ENCODE data around the gene ERVH48-1. TPM values are rescaled to one million over a fixed set of nuclear protein-coding genes. Genes with fewer than 3 reads are reported as not detected.
"Not testable (repeated sequence)": the region's sequence is repeated elsewhere in the genome, so short reads cannot be mapped to it uniquely, and the experiment has no call there.

Gene ERVH48-1
- total RNA-seq, 1 donor from 2014 or later = not detected

- peak; percentile 52 for DNase-seq (ENCODE audit: extremely low read depth, low read depth, low spot score)
Measured at GRCh38 chr21:42939582-42940413, 14.4 kb upstream of the ERVH48-1 start.

GRCh38 chr21:42938606-42938995 lies 13.2 kb upstream of the ERVH48-1 start:
- not testable (repeated sequence) for DNase-seq (ENCODE audit: extremely low read depth, low read depth, low spot score)

- DNase-seq (ENCODE audit: extremely low read depth, low read depth, low spot score) = no peak
Measured at GRCh38 chr21:42937960-42938605, 12.7 kb upstream of the ERVH48-1 start.

DNA sequence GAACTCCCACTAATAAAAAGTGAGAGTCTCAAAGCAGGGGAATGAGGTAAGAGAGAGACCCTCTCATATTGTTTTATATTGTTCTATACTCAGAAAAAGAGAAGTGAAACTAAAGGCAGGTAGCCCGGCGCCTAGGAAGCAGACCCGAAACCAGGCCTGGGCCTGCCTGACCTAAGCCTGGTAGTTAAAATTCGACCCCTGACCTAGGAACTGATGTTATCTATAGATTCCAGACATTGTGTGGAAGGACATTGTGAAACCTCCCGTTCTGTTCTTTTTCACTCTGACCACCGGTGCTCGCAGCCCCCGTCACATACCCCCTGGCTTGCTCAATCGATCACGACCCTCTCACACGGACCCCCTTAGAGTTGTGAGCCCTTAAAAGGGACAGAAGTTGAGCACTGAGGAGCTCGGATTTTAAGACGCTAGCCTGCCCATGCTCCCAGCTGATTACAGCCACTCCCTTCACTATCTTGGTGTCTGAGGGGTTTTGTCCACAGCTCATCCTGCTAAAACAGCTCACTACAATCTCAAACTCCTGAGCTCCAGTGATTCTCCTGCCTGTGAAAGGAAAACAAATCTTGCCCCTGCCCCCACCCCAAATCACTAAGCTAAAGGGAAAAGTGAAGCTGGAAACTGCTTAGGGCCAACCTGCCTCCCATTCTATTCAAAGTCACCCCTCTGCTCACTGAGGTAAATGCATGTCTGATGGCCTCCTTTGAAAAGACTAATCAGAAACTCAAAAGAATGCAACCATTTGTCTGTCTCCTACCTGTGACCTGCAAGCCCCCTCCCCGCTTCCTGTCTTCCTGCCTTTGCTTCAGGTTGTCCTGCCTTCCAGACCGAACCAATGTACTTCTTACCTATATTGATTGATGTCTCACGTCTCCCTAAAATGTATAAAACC lies 11.9 kb upstream of the ERVH48-1 start:
- DNase-seq (ENCODE audit: extremely low read depth, low read depth, low spot score) = not testable (repeated sequence)

GRCh38 chr21:42936360-42936759 lies 10.9 kb upstream of the ERVH48-1 start:
- not testable (repeated sequence) for DNase-seq (ENCODE audit: extremely low read depth, low read depth, low spot score)

DNA sequence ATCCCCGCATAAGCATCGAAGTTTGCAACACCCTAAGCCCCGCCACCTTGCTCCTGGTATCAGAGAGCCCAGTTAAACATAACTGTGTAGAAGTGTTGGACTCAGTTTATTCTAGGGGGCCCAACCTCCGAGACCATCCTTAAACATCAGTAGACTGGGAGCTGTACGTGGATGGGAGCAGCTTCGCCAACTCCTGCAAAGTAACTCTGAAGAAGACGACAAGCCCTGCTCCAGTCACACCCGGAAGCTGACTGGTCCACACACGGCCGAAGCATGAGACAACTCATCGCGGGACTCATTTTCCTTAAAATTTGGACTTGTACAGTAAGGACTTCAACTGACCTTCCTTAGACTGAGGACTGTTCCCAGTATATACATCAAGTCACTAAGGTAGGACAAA lies 8.5 kb upstream of the ERVH48-1 start:
- not testable (repeated sequence) for DNase-seq (ENCODE audit: extremely low read depth, low read depth, low spot score)

DNA sequence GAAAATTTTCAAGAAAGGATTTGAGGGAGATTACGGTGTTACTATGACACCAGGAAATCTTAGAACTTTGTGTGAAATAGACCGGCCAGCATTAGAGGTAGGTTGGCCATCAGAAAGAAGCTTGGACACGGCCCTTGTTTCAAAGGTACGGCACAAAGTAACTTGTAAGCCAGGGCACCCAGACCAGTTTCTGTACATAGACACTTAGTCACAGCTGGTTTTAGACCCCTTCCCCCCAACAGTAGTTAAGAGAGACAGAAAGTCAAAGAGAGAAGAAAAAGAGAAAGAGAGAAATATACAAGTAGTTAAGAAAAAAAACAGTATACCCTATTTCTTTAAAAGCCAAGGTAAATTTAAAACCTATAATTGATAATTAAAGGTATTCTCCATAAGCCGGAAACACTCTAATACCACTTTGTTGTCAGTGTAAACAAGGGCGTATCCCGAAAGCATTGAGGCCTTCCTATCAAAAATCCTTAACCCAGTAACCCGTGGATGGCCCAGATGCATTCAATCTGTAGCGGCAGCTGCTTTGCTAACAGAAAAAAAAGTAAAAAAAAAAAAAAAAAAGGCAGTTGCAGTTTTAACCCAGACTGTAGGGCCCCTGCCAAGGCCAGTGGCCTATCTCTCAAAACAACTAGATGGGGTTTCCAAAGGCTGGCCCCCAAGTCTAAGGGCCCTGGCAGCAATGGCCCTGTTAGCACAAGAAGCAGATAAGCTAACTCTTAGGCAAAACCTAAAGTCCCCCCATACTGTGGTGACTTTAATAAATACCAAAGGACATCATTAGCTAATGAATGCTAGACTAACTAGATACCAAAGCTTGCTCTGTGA lies 7.9 kb upstream of the ERVH48-1 start:
- not testable (repeated sequence) for DNase-seq (ENCODE audit: extremely low read depth, low read depth, low spot score)

DNA sequence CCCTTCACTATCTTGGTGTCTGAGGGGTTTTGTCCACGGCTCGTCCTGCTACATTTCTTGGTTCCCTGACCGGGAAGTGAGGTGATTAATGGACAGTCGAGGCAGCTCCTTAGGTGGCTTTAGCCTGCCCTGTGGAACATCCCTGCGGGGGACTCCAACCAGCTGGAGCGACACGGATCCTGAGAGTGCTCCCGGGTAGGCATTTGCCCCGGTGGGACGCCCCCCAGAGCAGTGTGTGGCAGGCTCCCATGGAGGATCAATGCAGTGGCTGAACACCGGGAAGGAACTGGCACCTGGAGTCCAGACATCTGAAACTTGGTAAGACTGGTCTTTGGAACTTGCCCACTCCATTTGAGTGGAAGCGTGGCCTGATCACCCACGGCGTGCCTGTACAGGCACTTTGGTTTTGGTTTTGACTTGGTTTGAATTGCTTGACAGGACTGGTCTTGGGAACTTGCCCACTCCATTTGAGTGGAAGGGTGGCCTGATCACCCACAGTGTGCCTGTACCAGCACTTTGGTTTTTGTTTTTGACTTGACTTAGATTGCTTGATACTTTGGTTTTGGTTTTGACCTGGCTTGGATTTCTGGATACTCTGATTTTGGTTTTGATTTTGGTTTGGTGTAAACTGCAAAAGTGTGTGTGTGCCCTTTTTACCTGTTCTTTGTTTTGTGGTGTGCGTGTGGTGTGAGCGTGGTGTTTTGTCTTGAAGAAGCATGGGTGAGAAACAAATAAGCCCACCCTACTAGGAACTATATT lies 7.1 kb upstream of the ERVH48-1 start:
- DNase-seq (ENCODE audit: extremely low read depth, low read depth, low spot score) = not testable (repeated sequence)

DNA sequence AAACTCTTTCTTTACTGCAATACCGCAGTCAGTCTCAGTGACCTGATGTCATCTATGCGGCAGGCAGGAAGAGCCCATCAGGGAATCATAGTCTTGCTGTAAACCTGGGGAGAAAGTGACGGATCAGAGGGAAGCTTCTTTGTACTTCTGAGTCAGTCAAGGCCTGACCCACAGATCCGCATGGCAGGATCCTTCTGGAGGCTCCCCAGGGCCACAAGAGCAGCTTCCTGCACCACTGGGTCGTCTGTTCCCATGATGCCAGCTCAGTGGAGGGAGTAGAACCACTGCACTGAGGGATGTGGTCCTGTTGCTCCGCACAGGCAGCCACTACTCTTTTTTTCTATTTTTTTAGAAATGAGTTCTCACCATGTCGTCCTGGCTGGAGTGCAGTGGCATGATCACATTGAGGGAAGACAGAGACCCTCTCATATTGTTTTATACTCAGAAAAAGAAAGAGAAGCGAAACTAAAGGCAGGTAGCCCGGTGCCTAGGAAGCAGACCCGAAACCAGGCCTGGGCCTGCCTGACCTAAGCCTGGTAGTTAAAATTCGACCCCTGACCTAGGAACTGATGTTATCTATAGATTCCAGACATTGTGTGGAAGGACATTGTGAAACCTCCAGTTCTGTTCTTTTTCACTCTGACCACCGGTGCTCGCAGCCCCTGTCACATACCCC lies 6.3 kb upstream of the ERVH48-1 start:
- DNase-seq (ENCODE audit: extremely low read depth, low read depth, low spot score) = no peak

DNA sequence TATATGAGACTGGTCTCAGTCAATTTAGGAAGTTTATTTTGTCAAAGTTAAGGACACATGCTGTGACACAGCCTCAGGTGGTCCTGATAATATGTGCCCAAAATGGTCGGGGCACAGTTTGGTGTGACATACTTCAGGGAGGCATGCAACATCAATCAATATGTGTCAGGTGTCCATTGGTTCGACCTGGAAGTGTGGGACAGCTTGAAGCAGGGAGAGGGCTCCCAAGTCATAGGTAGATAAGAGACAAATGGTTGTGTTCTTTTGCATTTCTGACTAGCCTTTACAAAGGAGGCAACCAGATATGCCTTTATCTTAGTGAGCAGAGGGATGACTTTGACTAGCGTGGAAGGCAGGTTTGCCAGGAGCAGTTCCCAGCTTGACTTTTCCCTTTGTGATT lies 4.5 kb upstream of the ERVH48-1 start:
- DNase-seq (ENCODE audit: extremely low read depth, low read depth, low spot score) = no peak

GRCh38 chr21:42927474-42928200 lies 2.2 kb upstream of the ERVH48-1 start:
- DNase-seq (ENCODE audit: extremely low read depth, low read depth, low spot score) = not testable (repeated sequence)

DNA sequence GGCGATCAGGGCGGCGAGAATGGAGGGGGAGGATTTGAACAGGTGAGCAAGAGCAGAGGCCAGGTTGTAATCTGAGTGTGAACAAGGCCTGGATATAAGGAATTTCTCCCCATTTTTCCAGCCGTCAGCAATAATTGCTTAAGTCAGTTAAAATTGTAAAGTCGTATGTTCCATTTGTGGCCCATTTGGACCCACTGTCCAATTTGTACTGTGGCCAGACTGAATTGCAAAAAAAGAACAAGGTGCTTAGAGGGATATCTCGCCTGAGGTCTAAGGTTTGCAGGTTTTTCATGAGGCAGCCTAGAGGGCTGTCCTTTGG lies 1.0 kb downstream of the ERVH48-1 start:
- no peak for DNase-seq (ENCODE audit: extremely low read depth, low read depth, low spot score)

DNA sequence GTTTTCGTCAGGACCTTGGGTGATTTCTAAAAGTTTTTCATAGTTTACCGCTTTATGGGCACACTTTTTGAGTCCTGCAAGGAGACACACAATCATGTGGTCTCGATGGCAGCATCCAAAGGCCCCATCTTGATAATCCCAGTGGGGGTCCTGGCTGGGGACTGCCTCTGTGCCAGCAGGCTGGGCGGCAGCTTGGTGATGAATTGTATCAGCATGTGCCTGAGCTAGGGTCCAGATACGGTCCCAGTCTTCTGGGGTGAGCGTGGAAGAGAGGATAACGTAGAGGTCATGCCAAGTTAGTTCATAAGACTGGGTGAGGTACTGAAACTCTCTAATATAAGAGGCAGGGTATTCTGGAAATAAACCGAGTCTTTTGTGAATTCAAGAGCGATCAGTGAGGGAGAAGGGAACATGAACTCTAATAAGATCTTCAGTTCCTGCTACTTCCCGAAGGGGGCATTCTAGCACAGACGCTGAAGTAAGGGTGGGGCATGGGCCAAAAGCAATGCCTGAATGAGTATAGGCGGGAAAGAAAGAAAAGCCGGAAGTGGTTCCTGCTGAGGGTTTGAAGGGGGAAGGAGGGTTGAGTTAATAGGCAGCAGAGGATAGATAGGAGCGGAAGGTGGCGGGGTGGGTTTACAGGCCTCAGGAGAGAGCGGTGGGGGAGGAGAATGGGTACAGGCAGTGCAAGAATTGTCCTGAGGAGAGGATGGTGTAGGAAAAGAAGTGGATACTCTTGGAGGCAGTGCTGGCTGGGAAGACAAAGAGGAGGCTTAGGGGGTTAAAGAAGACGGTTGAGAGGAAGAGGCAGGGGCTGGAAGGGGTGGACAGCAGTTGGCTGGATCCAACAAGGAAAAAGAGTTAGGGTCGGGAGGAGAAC lies 1.6 kb downstream of the ERVH48-1 start:
- DNase-seq (ENCODE audit: extremely low read depth, low read depth, low spot score) = peak; percentile 42

DNA sequence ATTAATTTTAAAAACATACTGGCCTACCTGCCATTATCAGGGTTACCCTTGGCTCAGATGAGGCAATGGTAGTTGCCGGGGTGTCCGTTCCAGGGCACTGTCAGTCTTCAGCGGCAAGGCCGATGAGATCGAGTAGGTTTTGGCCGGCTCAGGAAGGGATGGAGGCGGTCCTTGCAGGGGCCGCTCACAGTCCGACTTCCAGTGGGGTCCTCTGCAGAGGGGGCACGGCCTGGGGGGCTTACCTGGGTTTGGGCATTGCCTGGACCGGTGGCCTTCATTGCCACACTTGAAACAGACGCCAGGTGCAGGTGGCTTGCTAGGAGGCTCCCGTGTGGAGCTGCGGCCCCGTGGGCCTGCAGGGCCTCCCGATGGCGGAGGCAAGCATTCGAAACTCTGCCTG lies 2.5 kb downstream of the ERVH48-1 start:
- DNase-seq (ENCODE audit: extremely low read depth, low read depth, low spot score) = no peak

DNA sequence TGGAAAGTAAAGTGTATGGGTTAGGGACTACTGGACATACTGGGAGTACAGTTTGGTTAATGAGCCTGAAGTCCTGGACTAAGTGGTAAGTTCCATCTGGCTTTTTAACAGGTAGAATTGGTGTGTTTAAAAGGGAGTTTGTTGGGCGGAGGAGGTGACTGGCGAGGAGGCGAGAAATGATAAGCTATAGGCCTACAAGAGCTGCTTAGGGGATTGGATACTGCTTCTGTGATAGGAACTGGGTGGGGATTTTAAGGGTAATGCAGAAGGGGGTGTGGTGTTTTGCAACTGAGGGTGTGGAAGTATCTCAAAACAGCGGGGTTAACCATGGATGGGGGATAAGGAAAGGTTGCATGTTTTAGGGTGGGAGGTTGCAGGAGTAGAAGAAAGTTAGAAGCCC lies 3.5 kb downstream of the ERVH48-1 start:
- DNase-seq (ENCODE audit: extremely low read depth, low read depth, low spot score) = no peak

- no peak for DNase-seq (ENCODE audit: extremely low read depth, low read depth, low spot score)
Measured at GRCh38 chr21:42918291-42918690, 7.1 kb downstream of the ERVH48-1 start.

GRCh38 chr21:42913476-42913875 lies 12.0 kb downstream of the ERVH48-1 start:
- no peak for DNase-seq (ENCODE audit: extremely low read depth, low read depth, low spot score)

Measured in glomerular endothelial cell (primary cell).